RWPE1 (cell line): ENCODE measurements around the gene CARD9.

Source experiments
- CTCF ChIA-PET: fragments of 350-600 bp; sonication (Branson Sonifier 250); formaldehyde crosslinking; extraction: SDS; loops from one replicate; lab custom pipeline; 2021; lab: Yijun Ruan, JAX
- POLR2A ChIA-PET: fragments of 400-600 bp; formaldehyde crosslinking; extraction: SDS; loops from one replicate; lab custom pipeline; 2020; ENCODE audit warnings: antibody characterized with exemption; ENCODE audit not compliant: low non-redundant PET; lab: Yijun Ruan, JAX
- DNase-seq: peaks from one replicate; pipeline ENCODE4 v3.0.0; 2012; ENCODE audit warnings: low spot score
- H3K27ac ChIP-seq: fragments of 450-650 bp; 2 replicates; pipeline ENCODE4 v1.5.1; 2017
- CTCF ChIP-seq: fragments of 450-650 bp; conservative IDR thresholded peaks from 2 replicates; pipeline ENCODE4 v1.5.1; 2017; ENCODE audit warnings: low read depth, mild to moderate bottlenecking

CARD9 gene

GRCh38 chr9:136363949-136364748 is 9.3 kb downstream of the CARD9 start:
- ChIA-PET CTCF (interaction anchor here (0.5 to 3.7 kb wide), 23 partner anchors 8 to 767 kb away, joined by 3 to 23 read pairs (median 4); partner anchors contain the start of gene SNAPC4), POLR2A (interaction anchor here (1.1 to 1.3 kb wide), 2 partner anchors 9 to 13 kb away, joined by 4 to 5 read pairs; no protein-coding TSS in a partner anchor)
- peak; percentile 12 for TF ChIP-seq CTCF
- DNase-seq: no peak
- peak overlapping the region; percentile 88 for H3K27ac ChIP-seq

GRCh38 chr9:136363106-136363948 is 10.1 kb downstream of the CARD9 start, which contains the start of gene DNLZ:
Gene DNLZ, minus strand, starts transcription at chr9:136363744. Its CDS starts 30 bp downstream, at chr9:136363714.
- TF ChIP-seq CTCF: peak; percentile 100
- POLR2A ChIA-PET: interaction anchor here (0.5 to 1.3 kb wide), 5 partner anchors 9 to 33 kb away, joined by 3 to 12 read pairs (median 4); no protein-coding TSS in a partner anchor

GRCh38 chr9:136362450-136362784 is 11.1 kb downstream of the CARD9 start:
- ChIA-PET POLR2A (interaction anchor here (0.5 to 1.3 kb wide), 4 partner anchors 12 to 34 kb away, joined by 3 to 12 read pairs (median 4); no protein-coding TSS in a partner anchor), CTCF (interaction anchor here (0.6 to 3.7 kb wide), 7 partner anchors 8 to 178 kb away, joined by 3 to 23 read pairs (median 11); partner anchors contain the start of gene SNAPC4)
- no peak for TF ChIP-seq CTCF
- DNase-seq: no peak
- peak overlapping the region; percentile 88 for H3K27ac ChIP-seq

More at GRCh38 chr9:136363106-136363948, 10.1 kb downstream of the CARD9 start, which contains the start of gene DNLZ:
- CTCF ChIA-PET: interaction anchor here (0.5 to 3.7 kb wide), 26 partner anchors 9 to 766 kb away, joined by 3 to 23 read pairs (median 4); partner anchors contain the start of gene SNAPC4
- H3K27ac ChIP-seq: peak within 1 kb of the TSS; percentile 88
- DNase-seq: peak; percentile 100

DNA sequence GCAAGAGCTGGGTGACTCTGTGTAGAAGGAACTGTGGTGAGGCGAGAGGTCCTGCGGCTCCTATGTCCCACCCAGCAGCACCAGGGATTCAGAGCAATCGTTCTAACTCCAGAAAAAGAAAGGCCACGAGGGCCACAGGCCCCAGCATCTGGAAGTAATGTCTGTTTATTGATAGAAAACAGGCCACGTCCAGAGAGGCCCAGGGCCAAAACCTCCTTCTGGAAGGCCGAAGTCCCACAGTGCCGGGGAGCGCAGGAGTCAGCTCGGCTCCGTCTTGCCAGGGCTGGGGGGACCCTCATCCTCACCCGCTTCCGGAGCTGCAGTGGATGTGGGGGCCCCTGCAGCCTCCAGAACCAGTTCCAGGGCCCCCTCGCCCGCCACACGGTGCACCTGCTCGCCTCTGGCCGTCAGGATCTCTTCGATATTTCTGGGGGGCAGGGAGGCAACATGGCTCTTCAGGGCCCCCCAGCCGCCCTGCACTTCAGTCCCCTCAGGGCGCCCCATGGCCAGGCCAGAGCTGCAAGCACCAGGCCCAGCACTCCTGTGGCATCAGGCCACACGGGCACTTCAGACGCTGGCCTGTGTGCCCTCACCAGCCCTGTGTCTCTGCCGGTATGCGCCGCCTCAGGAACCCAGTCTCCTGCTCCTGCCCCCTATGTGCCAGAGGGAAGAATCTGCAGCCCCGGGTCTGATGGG is 11.6 kb downstream of the CARD9 start:
- H3K27ac ChIP-seq: peak overlapping the region; percentile 88
- no peak for TF ChIP-seq CTCF
- POLR2A ChIA-PET: no interaction called here
- CTCF ChIA-PET: interaction anchor here (0.6 to 3.7 kb wide), 4 partner anchors 16 to 334 kb away, joined by 4 to 23 read pairs (median 16); partner anchors contain the start of gene SNAPC4
- no peak for DNase-seq

GRCh38 chr9:136361047-136361753 is 12.3 kb downstream of the CARD9 start:
- TF ChIP-seq CTCF: no peak
- CTCF ChIA-PET: interaction anchor here (0.6 to 3.7 kb wide), 3 partner anchors 21 to 335 kb away, joined by 3 to 17 read pairs (median 4); no protein-coding TSS in a partner anchor
- H3K27ac ChIP-seq: peak overlapping the region; percentile 88
- DNase-seq: no peak
- POLR2A ChIA-PET: no interaction called here
